ENCODE results near the gene LAX1. TPM values are rescaled to one million over a fixed set of nuclear protein-coding genes. Genes with fewer than 3 reads are reported as not detected.
A peak's percentile ranks its signal among the peaks of the same experiment; 100 is the strongest.

The LAX1 gene
- total RNA-seq: 0.07 TPM in 1 of 3 replicates, not detected in the others
- long read RNA-seq: 0 reads

GRCh38 chr1:203765029-203765837 is at the start of gene LAX1:
TSS of gene LAX1 (plus strand) at chr1:203765183. CDS start at chr1:203765566, 383 bp downstream.
- no peak within 1 kb of the TSS for H3K27ac Mint-ChIP-seq (ENCODE audit: unreplicated experiment)
- H3K4me3 Mint-ChIP-seq (ENCODE audit: unreplicated experiment): no peak within 1 kb of the TSS
- no peaks in the 10 kb centered on the region for H3K36me3 Mint-ChIP-seq (ENCODE audit: low read depth)
- peak; percentile 50 for DNase-seq (ENCODE audit: low spot score)
- no peaks in the 10 kb centered on the region for H3K9me3 Mint-ChIP-seq (ENCODE audit: low read depth)
- H3K4me1 Mint-ChIP-seq (ENCODE audit: low read depth): peaks cover 8% of the 10 kb centered on the region
- peaks cover 4% of the 10 kb centered on the region for H3K27me3 Mint-ChIP-seq (ENCODE audit: low read depth)
- no peak for TF ChIP-seq CTCF (IDR thresholded peaks at IDR 0.05)

GRCh38 chr1:203717120-203717519 is 47.9 kb upstream of the LAX1 start:
- Mint-ChIP-seq H3K4me3 (ENCODE audit: unreplicated experiment) (no peak overlapping the region), H3K27ac (ENCODE audit: unreplicated experiment) (no peak overlapping the region), H3K9me3 (ENCODE audit: low read depth) (no peaks in the 10 kb centered on the region), H3K4me1 (ENCODE audit: low read depth) (no peaks in the 10 kb centered on the region), H3K27me3 (ENCODE audit: low read depth) (no peaks in the 10 kb centered on the region), H3K36me3 (ENCODE audit: low read depth) (peaks cover 33% of the 10 kb centered on the region)
- no peak for TF ChIP-seq CTCF (IDR thresholded peaks at IDR 0.05)
- DNase-seq (ENCODE audit: low spot score): no peak

GRCh38 chr1:203720242-203720641 is 44.7 kb upstream of the LAX1 start:
- DNase-seq (ENCODE audit: low spot score): no peak
- no peaks in the 10 kb centered on the region for H3K9me3 Mint-ChIP-seq (ENCODE audit: low read depth)
- H3K27me3 Mint-ChIP-seq (ENCODE audit: low read depth): no peaks in the 10 kb centered on the region
- H3K4me3 Mint-ChIP-seq (ENCODE audit: unreplicated experiment): no peak overlapping the region
- peaks cover 34% of the 10 kb centered on the region for H3K36me3 Mint-ChIP-seq (ENCODE audit: low read depth)
- no peaks in the 10 kb centered on the region for H3K4me1 Mint-ChIP-seq (ENCODE audit: low read depth)
- H3K27ac Mint-ChIP-seq (ENCODE audit: unreplicated experiment): no peak overlapping the region
- no peak for TF ChIP-seq CTCF (IDR thresholded peaks at IDR 0.05)

GRCh38 chr1:203722909-203723308 is 42.1 kb upstream of the LAX1 start:
- Mint-ChIP-seq H3K27me3 (ENCODE audit: low read depth) (no peaks in the 10 kb centered on the region), H3K27ac (ENCODE audit: unreplicated experiment) (no peak overlapping the region), H3K4me1 (ENCODE audit: low read depth) (no peaks in the 10 kb centered on the region)

GRCh38 chr1:203726417-203726867 is 38.5 kb upstream of the LAX1 start:
- no peaks in the 10 kb centered on the region for H3K9me3 Mint-ChIP-seq (ENCODE audit: low read depth)
- DNase-seq (ENCODE audit: low spot score): no peak
- H3K4me1 Mint-ChIP-seq (ENCODE audit: low read depth): no peaks in the 10 kb centered on the region
- H3K4me3 Mint-ChIP-seq (ENCODE audit: unreplicated experiment): no peak overlapping the region
- peaks cover 52% of the 10 kb centered on the region for H3K36me3 Mint-ChIP-seq (ENCODE audit: low read depth)
- no peaks in the 10 kb centered on the region for H3K27me3 Mint-ChIP-seq (ENCODE audit: low read depth)
- TF ChIP-seq CTCF (IDR thresholded peaks at IDR 0.05): no peak
- H3K27ac Mint-ChIP-seq (ENCODE audit: unreplicated experiment): no peak overlapping the region

More at GRCh38 chr1:203722909-203723308, 42.1 kb upstream of the LAX1 start:
- no peaks in the 10 kb centered on the region for H3K9me3 Mint-ChIP-seq (ENCODE audit: low read depth)
- H3K4me3 Mint-ChIP-seq (ENCODE audit: unreplicated experiment): no peak overlapping the region
- no peak for TF ChIP-seq CTCF (IDR thresholded peaks at IDR 0.05)
- no peak for DNase-seq (ENCODE audit: low spot score)
- H3K36me3 Mint-ChIP-seq (ENCODE audit: low read depth): peaks cover 47% of the 10 kb centered on the region

Measured in chondrocyte (in vitro differentiated cells).